ENCODE results near the gene HOXD10. TPM values are rescaled to one million over a fixed set of nuclear protein-coding genes. Genes with fewer than 3 reads are reported as not detected.
A peak's percentile ranks its signal among the peaks of the same experiment; 100 is the strongest.

HOXD10 gene
- total RNA-seq, 1 donor: not detected

- H3K27me3 ChIP-seq (ENCODE audit: insufficient read depth, low read length): peaks cover 3% of the 10 kb centered on the region
Measured at GRCh38 chr2:176128982-176129796, 12.6 kb downstream of the HOXD10 start, which contains the start of gene HOXD8. Gene HOXD8 (plus strand): TSS chr2:176129705. CDS start chr2:176130367, 662 bp downstream.

DNA sequence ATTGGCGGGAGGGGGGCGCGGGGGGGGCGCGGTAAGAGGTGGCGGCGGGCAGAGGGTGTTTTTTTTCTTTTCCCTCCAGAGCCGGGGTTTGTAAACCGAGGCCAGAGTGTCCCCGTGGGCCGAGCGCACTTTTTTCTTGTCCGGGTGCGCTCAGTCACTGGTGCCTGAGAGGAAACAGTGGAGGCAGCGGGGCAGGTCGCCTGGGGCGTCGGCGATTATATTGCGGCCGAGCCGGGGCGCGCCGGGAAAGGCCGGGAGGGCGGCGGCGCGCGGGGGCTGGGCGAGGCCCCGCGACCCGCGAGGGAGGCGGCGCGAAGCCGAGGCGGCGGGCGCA lies 13.2 kb downstream of the HOXD10 start:
- Histone ChIP-seq H2AFZ (ENCODE audit: low read length) (no peak overlapping the region), H3K4me1 (ENCODE audit: insufficient read depth, low read length) (peaks cover 20% of the 10 kb centered on the region), H3K27me3 (ENCODE audit: insufficient read depth, low read length) (no peaks in the 10 kb centered on the region), H4K20me1 (ENCODE audit: insufficient read depth, low read length) (no peaks in the 10 kb centered on the region), H3K79me2 (ENCODE audit: insufficient read depth, low read length) (no peaks in the 10 kb centered on the region), H3K27ac (ENCODE audit: low read depth, low read length) (peak overlapping the region; percentile 56), H3K36me3 (ENCODE audit: insufficient read depth, low read length) (peaks cover 5% of the 10 kb centered on the region), H3K9me3 (ENCODE audit: low read depth, low read length) (no peaks in the 10 kb centered on the region), H3K4me3 (ENCODE audit: insufficient read depth, low read length) (peak overlapping the region; percentile 78), H3K4me2 (ENCODE audit: insufficient read depth, low read length) (peak overlapping the region; percentile 94)
- DNase-seq (ENCODE audit: insufficient read length, low spot score, missing footprints): peak; percentile 91
- TF ChIP-seq CTCF (IDR thresholded peaks at IDR 0.05; ENCODE audit: extremely low read depth, low read depth, low read length): no peak

More at GRCh38 chr2:176128982-176129796, 12.6 kb downstream of the HOXD10 start, which contains the start of gene HOXD8:
- DNase-seq (ENCODE audit: insufficient read length, low spot score, missing footprints): peak; percentile 97
- no peaks in the 10 kb centered on the region for H4K20me1 ChIP-seq (ENCODE audit: insufficient read depth, low read length)
- no peak for TF ChIP-seq CTCF (IDR thresholded peaks at IDR 0.05; ENCODE audit: extremely low read depth, low read depth, low read length)
- peak within 1 kb of the TSS; percentile 90 for H2AFZ ChIP-seq (ENCODE audit: low read length)
- peaks cover 20% of the 10 kb centered on the region for H3K4me1 ChIP-seq (ENCODE audit: insufficient read depth, low read length)
- H3K4me2 ChIP-seq (ENCODE audit: insufficient read depth, low read length): peak within 1 kb of the TSS; percentile 94
- H3K27ac ChIP-seq (ENCODE audit: low read depth, low read length): peak within 1 kb of the TSS; percentile 58
- peaks cover 5% of the 10 kb centered on the region for H3K36me3 ChIP-seq (ENCODE audit: insufficient read depth, low read length)
- peak within 1 kb of the TSS; percentile 78 for H3K4me3 ChIP-seq (ENCODE audit: insufficient read depth, low read length)
- H3K9me3 ChIP-seq (ENCODE audit: low read depth, low read length): no peaks in the 10 kb centered on the region
- no peaks in the 10 kb centered on the region for H3K79me2 ChIP-seq (ENCODE audit: insufficient read depth, low read length)

DNA sequence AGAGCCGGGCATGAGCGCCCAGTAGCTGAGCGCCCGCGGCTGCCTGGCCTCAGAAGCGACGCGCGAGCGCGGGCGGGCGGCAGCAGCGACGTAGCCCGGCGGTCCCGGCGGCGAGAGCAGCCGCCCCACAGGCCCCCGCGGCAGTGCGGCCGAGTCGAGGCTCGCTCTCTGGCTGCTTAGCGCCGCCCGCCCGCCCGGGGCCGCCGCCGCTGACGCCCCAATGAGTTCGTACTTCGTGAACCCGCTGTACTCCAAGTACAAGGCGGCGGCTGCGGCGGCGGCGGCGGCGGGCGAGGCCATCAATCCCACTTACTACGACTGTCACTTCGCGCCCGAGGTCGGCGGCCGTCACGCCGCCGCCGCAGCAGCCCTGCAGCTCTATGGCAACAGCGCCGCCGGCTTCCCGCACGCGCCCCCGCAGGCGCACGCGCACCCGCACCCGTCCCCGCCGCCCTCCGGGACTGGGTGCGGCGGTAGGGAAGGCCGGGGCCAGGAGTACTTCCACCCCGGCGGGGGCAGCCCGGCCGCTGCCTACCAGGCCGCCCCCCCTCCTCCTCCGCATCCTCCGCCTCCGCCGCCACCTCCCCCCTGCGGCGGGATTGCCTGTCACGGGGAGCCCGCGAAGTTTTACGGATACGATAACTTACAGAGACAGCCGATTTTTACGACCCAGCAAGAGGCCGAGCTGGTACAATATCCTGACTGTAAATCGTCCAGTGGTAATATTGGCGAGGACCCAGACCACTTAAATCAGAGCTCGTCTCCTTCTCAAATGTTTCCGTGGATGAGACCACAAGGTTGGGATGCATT lies 13.8 kb downstream of the HOXD10 start:
- Histone ChIP-seq H2AFZ (ENCODE audit: low read length) (peak overlapping the region; percentile 86), H3K4me1 (ENCODE audit: insufficient read depth, low read length) (peaks cover 25% of the 10 kb centered on the region), H3K4me3 (ENCODE audit: insufficient read depth, low read length) (peak overlapping the region; percentile 78), H3K36me3 (ENCODE audit: insufficient read depth, low read length) (peaks cover 5% of the 10 kb centered on the region), H3K27ac (ENCODE audit: low read depth, low read length) (peak overlapping the region; percentile 56), H4K20me1 (ENCODE audit: insufficient read depth, low read length) (no peaks in the 10 kb centered on the region), H3K27me3 (ENCODE audit: insufficient read depth, low read length) (no peaks in the 10 kb centered on the region), H3K9me3 (ENCODE audit: low read depth, low read length) (no peaks in the 10 kb centered on the region), H3K79me2 (ENCODE audit: insufficient read depth, low read length) (no peaks in the 10 kb centered on the region), H3K4me2 (ENCODE audit: insufficient read depth, low read length) (peak overlapping the region; percentile 94)
- peak; percentile 96 for DNase-seq (ENCODE audit: insufficient read length, low spot score, missing footprints)
- no peak for TF ChIP-seq CTCF (IDR thresholded peaks at IDR 0.05; ENCODE audit: extremely low read depth, low read depth, low read length)

Data from osteoblast (primary cell).